Inferior parietal cortex (tissue), 1 donor: ENCODE results near the gene POLR3F.
"Not testable (repeated sequence)": the region's sequence is repeated elsewhere in the genome, so short reads cannot be mapped to it uniquely, and the experiment has no call there.

ENCODE experiments used
- DNase-seq: peaks from one replicate; pipeline ENCODE4 v3.0.0-alpha.2; 2016; ENCODE audit errors: extremely low spot score

POLR3F gene

GRCh38 chr20:18466894-18467730, at the start of gene POLR3F, which contains the start of gene DZANK1:
Gene POLR3F, plus strand, starts transcription at chr20:18467390. Its CDS starts 117 bp downstream, at chr20:18467507.
Gene DZANK1, minus strand, starts transcription at chr20:18467030. Its CDS starts 1,672 bp downstream, at chr20:18465358.
- peak; percentile 95 for DNase-seq

- no peak for DNase-seq
Observed at GRCh38 chr20:18421608-18422007, 45.6 kb upstream of the POLR3F start.

GRCh38 chr20:18427214-18427613, 40.0 kb upstream of the POLR3F start:
- DNase-seq, result no peak

GRCh38 chr20:18428490-18429173, 38.6 kb upstream of the POLR3F start:
- DNase-seq, result no peak

- DNase-seq, result no peak
Observed at GRCh38 chr20:18430172-18430826, 36.9 kb upstream of the POLR3F start.

- DNase-seq, result no peak
Observed at GRCh38 chr20:18431206-18431605, 36.0 kb upstream of the POLR3F start.

GRCh38 chr20:18436847-18437246, 30.3 kb upstream of the POLR3F start:
- no peak for DNase-seq

GRCh38 chr20:18440403-18440802, 26.8 kb upstream of the POLR3F start:
- DNase-seq, result no peak

GRCh38 chr20:18443886-18444285, 23.3 kb upstream of the POLR3F start:
- DNase-seq, result no peak

GRCh38 chr20:18456600-18456999, 10.6 kb upstream of the POLR3F start:
- no peak for DNase-seq

GRCh38 chr20:18465536-18466200, 1.5 kb upstream of the POLR3F start:
- DNase-seq, result no peak

GRCh38 chr20:18466574-18466893, 656 bp upstream of the POLR3F start:
- DNase-seq, result peak; percentile 2

GRCh38 chr20:18477218-18477617, 10.0 kb downstream of the POLR3F start:
- DNase-seq, result no peak

GRCh38 chr20:18477821-18478220, 10.6 kb downstream of the POLR3F start:
- no peak for DNase-seq

- no peak for DNase-seq
Observed at GRCh38 chr20:18481596-18481995, 14.4 kb downstream of the POLR3F start.

GRCh38 chr20:18488301-18488700, 21.1 kb downstream of the POLR3F start:
- no peak for DNase-seq

GRCh38 chr20:18496042-18496441, 28.9 kb downstream of the POLR3F start:
- no peak for DNase-seq

GRCh38 chr20:18496740-18497592, 29.8 kb downstream of the POLR3F start, which contains the start of gene RBBP9:
Gene RBBP9, minus strand, starts transcription at chr20:18497225. Its CDS starts 58 bp downstream, at chr20:18497167.
- peak; percentile 82 for DNase-seq

- no peak for DNase-seq
Observed at GRCh38 chr20:18497603-18498002, 30.4 kb downstream of the POLR3F start.

GRCh38 chr20:18501672-18502071, 34.5 kb downstream of the POLR3F start:
- DNase-seq, result not testable (repeated sequence)

GRCh38 chr20:18504479-18505060, 37.4 kb downstream of the POLR3F start:
- no peak for DNase-seq
